Mesothelial cell of epicardium (in vitro differentiated cells): ENCODE measurements around the gene NCOR1. TPM values are rescaled to one million over a fixed set of nuclear protein-coding genes. Genes with fewer than 3 reads are reported as not detected.
A peak's percentile ranks its signal among the peaks of the same experiment; 100 is the strongest.
"Not testable (repeated sequence)": the region's sequence is repeated elsewhere in the genome, so short reads cannot be mapped to it uniquely, and the experiment has no call there.

Source experiments
- DNase-seq, 2 experiments: peaks; one replicate each; pipeline ENCODE4 v3.0.0; 2021; ENCODE audit warnings: low spot score in 2 of 2; ENCODE audit not compliant: unreplicated experiment in 2 of 2
- H3K27ac Mint-ChIP-seq: 2 replicates; pipeline ENCODE4 v1.8.0; 2021; ENCODE audit warnings: mixed read lengths
- H3K27me3 Mint-ChIP-seq: 2 replicates; pipeline ENCODE4 v1.8.0; 2021; ENCODE audit warnings: low read depth, mixed read lengths
- H3K36me3 Mint-ChIP-seq: 2 replicates; pipeline ENCODE4 v1.8.0; 2021; ENCODE audit warnings: mixed read lengths
- H3K4me1 Mint-ChIP-seq: 2 replicates; pipeline ENCODE4 v1.8.0; 2021; ENCODE audit warnings: mixed read lengths
- H3K4me3 Mint-ChIP-seq: 2 replicates; pipeline ENCODE4 v1.8.0; 2021; ENCODE audit warnings: mild to moderate bottlenecking, moderate library complexity, mixed read lengths
- H3K9me3 Mint-ChIP-seq: 2 replicates; pipeline ENCODE4 v1.8.0; 2021; ENCODE audit warnings: mixed read lengths
- CTCF ChIP-seq: fragments of 200-600 bp; sonication (generic); IDR thresholded peaks from one replicate; pipeline ENCODE4 v1.5.0; 2021; ENCODE audit warnings: antibody characterized with exemption; ENCODE audit not compliant: unreplicated experiment
- total RNA-seq: library from RNA; stranded (reverse); gene quantifications from 3 replicates; pipeline ENCODE4 v1.2.1, GENCODE V29; 2021

The NCOR1 gene
- total RNA-seq, 1 donor from 2014 or later: 142 TPM

DNA sequence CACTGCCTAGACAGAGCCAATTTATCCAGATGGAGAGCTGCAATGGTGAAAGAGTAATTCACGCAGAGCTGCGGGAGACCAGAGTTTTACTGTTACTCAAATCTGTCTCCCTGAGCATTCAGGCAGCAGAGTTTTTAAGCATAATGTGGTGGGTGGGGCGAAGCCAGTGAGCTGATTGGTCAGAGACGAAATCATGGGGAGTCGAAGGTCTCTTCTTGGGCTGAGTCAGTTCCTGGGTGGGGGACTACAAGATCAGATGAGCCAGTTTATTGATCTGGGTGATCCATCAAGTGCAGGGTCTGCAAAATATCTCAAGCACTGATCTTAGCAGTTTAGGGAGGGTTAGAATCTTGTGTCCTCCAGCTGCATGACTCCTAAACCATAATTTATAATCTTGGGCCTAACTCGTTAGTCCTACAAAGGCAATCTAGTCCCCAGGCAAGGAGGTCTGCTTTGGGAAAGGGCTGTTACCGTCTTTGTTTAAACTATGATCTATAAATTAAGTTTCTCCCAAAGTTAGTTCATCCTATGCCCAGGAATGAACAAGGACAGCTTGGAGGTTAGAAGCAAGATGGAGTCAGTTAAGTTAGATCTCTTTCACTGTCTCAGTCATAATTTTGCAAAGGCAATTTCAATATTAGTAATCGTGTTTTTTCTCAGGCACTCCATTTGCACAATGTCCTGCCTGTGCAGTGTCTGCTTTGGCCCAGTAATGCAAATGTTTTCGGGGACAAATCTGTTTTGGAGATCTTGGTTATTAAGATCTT is 28.6 kb upstream of the NCOR1 start:
- Mint-ChIP-seq H3K4me3 (no peak overlapping the region), H3K27me3 (no peaks in the 10 kb centered on the region), H3K27ac (peak overlapping the region; percentile 49), H3K9me3 (no peaks in the 10 kb centered on the region), H3K36me3 (peaks cover 11% of the 10 kb centered on the region), H3K4me1 (peaks cover 14% of the 10 kb centered on the region)
- no peak for TF ChIP-seq CTCF
- DNase-seq: no peak

GRCh38 chr17:16243385-16243784 is 28.1 kb upstream of the NCOR1 start:
- H3K36me3 Mint-ChIP-seq: peaks cover 7% of the 10 kb centered on the region
- no peak for TF ChIP-seq CTCF
- H3K27ac Mint-ChIP-seq: peak overlapping the region; percentile 49
- no peak overlapping the region for H3K4me3 Mint-ChIP-seq
- H3K9me3 Mint-ChIP-seq: no peaks in the 10 kb centered on the region
- no peak for DNase-seq
- H3K4me1 Mint-ChIP-seq: peaks cover 10% of the 10 kb centered on the region
- no peaks in the 10 kb centered on the region for H3K27me3 Mint-ChIP-seq

DNA sequence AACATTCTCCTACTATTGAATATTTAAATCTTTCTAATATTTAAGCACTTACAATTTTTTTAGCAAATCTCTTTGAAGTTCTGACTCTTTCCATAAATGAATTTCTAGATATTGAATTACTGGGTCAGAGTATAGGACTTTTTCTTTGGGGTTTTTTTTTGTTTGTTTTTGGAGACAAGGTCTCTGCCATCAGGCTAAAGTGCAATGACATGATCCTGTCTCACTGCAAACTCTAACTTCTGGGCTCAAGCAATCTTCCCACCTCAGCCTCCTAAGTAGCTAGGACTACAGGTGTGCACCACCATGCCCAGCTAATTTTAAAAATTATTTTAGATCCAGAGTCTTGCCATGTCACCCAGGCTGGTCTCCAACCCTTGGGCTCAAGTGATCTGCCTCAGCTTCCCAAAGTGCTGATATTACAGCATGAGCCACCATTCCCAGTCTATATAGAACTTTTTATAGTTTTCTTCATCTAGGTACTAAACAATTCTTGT is 26.6 kb upstream of the NCOR1 start:
- TF ChIP-seq CTCF: no peak
- DNase-seq: no peak
- H3K4me1 Mint-ChIP-seq: peaks cover 9% of the 10 kb centered on the region
- H3K4me3 Mint-ChIP-seq: no peak overlapping the region
- H3K27me3 Mint-ChIP-seq: no peaks in the 10 kb centered on the region
- H3K36me3 Mint-ChIP-seq: peaks cover 1% of the 10 kb centered on the region
- no peak overlapping the region for H3K27ac Mint-ChIP-seq
- H3K9me3 Mint-ChIP-seq: no peaks in the 10 kb centered on the region

DNA sequence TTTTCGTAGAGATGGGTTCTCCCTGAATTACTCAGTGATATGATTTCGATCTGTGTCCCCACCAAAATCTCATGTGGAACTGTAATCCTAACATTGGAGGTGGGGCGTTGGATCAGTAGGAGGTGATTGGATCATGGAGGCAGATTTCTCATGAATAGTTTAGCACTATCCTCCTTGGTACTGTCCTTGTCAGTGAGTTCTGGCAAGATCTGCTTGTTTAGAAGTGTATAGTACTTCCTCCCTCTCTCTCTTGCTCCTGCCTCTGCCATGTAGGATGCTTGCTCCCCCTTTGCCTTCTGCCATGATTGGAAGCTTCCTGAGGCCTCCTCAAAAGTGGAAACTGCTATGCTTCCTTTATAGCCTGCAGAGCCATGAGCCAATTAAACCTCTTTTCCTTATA is 24.6 kb upstream of the NCOR1 start:
- TF ChIP-seq CTCF: no peak
- Mint-ChIP-seq H3K4me1 (peaks cover 9% of the 10 kb centered on the region), H3K27ac (no peak overlapping the region), H3K27me3 (no peaks in the 10 kb centered on the region), H3K36me3 (peaks cover 6% of the 10 kb centered on the region), H3K4me3 (no peak overlapping the region), H3K9me3 (no peaks in the 10 kb centered on the region)
- no peak for DNase-seq

DNA sequence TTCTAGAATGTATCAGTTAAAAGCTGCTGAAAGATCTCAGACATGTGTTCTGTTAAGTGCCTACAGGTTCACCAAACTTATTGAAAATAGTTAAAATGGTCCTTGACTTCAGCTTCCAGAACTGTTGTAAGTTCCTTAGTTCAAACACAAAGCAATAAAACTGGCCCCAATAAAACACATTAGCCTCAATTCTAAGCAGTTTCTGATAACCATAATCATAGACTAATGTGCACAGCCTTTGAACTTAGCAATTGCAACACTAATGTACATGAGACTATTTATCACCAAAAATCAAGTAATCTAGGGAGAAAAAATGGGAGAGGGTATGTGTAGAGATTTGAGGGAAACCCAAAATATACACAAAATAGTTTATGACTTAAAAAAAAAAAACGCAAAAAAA is 17.1 kb upstream of the NCOR1 start:
- no peak for TF ChIP-seq CTCF
- Mint-ChIP-seq H3K27me3 (no peaks in the 10 kb centered on the region), H3K4me3 (no peak overlapping the region), H3K27ac (no peak overlapping the region), H3K4me1 (no peaks in the 10 kb centered on the region), H3K36me3 (peaks cover 8% of the 10 kb centered on the region), H3K9me3 (no peaks in the 10 kb centered on the region)
- no peak for DNase-seq

DNA sequence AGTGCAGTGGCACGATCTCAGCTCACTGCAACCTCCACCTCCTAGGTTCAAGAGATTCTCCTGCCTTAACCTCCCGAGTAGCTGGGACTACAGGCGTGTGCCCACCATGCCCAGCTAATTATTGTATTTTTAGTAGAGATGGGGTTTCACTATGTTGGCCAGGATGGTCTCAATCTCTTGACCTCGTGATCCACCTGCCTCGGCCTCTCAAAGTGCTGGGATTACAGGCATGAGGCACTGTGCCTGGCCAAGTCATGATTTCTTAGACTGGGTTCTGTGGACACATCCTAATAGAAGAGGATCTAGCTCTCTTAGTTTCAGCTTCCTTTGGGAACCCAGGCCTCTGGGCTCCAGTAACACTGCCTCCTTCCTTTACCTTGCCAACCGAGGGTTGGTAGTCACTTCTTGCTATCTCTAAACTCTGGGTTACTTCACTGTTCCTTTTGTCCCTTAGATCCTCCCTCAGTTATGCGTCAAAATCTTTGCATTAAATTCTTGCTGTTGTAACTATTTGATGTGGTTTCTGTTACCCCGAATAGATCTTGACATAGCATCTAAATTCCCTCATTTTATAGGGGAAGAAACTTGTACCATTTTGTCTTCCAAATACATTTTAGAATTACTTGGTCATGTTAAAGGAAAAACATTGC is 14.7 kb upstream of the NCOR1 start:
- H3K4me3 Mint-ChIP-seq, H3K9me3 Mint-ChIP-seq, H3K27me3 Mint-ChIP-seq, DNase-seq, H3K27ac Mint-ChIP-seq, H3K4me1 Mint-ChIP-seq, H3K36me3 Mint-ChIP-seq: not testable (repeated sequence)
